SK-N-DZ (cell line): ENCODE results near the gene NOXO1.

ENCODE experiments used
- DNase-seq: peaks from one replicate; pipeline ENCODE4 v3.0.0-alpha.2; 2015; ENCODE audit warnings: low spot score

The NOXO1 gene

DNA sequence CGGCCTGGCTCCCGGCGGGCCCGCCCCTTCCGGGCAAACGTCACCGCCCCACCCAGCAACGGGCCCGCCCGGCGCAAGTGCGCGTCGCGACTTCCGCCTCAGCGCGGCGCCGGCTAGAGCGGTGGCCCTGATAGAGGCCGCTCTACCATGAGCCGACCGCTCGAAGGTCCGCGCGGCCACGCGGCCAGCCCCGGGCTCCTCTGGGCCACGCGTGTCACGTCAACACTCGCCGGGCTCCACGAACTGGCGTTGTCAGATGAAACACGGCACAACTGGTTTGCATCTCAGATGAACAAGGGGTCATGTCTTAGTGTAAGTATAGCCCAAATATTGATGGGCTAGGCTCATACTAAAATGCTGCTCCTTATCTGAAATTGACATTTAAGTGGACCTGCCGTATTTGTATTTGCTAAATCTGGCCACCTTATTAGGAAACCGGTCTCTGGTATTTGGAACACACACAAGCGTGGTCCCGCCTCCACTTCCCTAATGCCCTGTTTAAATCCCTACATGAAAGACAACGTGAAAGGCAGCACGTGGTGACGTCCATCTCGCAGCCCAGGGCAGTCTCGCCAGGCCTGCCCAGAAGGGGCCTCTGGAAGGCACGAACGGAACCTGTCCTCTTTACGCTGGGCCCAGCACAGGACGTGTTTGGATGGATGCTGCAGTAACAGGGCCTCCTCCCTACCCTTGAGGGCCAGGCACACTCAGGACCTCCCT lies 28.7 kb upstream of the NOXO1 start, which contains the start of gene ZNF598:
TSS of gene ZNF598 (minus strand) at position 31 of the 720 bp plus-strand sequence.
- DNase-seq: peak; percentile 84

DNA sequence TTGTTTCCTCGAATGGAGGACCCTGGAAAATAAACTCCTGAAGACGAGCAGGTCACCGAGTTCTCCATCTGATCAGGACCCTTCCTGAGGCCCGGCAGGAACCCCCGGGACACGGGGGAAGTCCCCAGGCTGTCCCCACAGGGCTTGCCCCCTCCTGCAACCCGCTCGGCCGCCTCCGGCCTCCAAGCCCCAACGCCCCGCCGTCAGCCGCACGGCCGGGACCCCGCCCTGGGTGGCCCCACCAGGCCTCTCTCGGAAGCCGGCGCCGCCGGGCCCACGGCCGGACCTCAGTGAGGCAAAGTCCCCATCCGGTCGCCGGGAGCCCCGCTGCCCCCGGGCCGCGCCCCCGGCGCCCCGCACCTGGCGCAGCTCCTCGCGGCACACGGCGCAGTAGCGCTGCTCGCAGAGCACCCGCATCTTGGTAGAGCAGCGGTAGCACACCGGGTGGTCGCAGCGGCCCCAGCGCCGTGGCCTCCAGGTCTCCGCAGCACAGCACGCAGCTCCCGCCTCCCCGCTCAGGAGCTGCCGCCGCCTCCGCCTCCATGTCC lies 28.0 kb upstream of the NOXO1 start:
- DNase-seq: no peak

DNA sequence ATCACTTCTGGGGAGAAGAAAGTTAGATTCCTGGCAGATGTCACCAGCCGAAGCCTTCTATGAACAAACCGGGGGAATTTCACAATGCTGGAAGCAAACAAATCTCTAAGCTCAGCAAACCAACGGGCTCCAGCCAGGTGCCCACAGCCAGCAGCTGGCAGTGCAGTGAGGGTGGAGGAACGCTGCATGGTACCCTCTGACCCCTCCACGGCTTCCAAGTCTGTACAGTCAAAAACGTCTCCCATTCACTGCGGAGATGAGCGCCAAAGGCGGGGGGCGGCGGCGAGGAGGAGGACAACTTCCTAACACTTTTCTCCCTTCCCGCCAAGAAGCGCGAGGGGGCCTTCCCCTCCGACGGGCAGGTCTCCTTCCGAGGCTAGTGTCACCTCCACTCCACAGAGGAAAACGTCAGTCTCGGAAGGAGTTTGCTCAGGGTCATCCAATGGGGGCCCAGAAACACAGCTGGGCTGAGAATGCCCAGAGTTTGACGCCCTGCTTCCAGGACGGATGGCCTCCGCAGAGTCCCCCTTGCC lies 27.4 kb upstream of the NOXO1 start:
- no peak for DNase-seq

DNA sequence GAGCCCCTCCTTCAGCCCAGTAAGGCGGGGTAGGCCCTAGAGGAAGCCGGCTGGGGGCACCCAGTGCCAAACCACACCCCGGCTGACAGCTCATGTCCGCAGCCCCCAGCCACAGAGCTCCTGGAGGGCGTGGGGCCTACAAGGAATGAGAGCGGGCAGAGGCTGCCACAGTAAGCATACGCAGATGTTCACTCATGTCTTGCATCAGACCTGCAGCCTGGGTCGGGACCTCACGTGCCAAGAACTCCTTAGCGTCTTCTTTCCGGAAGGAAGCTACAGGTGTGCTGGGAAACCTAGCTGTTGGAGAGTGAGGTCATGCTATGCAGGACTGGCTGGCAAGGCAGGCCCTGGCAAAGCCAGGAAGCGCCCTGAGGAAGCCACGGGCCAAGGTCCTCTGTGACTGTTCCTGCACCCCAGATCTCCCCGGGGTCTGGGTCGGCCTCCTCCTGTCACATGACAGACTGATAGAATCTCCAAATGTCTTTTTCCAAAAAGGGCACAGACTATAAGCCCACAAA lies 26.8 kb upstream of the NOXO1 start:
- no peak for DNase-seq

DNA sequence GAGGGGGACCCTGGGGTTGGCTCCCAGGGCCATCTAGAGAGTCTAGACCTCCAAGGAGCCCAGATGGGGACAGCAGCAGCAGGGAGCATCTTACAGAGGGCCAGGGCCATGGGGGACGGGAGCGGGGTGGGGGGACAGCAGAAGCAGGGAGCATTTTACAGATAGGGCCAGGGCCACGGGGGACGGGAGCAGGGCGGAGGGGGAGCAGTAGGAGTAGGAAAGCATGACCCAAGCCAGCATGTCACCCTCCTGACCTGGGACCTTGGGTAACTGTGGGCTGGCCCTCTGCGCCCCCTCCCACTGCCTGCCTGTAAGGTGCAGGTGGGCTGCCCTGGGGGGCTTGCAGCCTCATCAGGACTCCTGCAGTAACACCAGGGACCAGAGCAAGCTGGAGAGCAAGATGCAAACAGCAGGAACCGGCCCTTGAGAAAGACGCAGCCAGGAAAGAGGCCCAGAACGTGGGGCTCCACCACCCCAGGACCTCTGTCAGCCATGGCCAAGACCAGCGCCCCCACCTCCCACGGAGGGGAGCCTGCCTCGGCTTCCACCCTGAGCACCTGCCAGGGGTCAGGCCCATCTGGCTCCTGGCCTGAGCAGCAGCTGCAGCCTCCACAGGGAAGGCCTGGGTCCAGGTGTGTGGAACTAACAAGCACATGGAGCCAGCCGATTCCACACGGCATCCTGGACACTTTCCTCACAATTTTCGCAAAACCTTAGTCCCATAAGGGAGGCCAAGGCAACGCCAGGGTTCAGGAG lies 26.0 kb upstream of the NOXO1 start:
- DNase-seq: no peak

DNA sequence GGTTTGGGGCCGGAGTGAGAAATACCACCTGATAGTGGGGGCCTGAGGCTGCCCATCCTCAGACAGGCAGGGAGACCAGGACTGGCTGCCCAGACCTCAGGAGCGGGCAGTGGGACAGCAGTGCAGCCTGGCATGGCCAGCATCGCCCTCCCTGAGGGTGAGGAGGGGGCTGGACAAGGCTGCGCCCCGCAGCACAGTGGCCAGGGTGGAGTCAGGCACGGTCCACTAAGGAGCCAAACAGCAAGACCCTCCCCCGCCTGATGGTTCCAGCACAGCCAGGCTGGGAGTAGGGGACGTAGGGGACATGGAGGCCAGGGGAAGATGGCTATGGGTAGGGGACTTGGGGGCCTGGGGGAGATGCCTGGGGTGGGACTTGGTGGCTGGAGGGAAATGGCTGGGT lies 25.0 kb upstream of the NOXO1 start:
- no peak for DNase-seq

DNA sequence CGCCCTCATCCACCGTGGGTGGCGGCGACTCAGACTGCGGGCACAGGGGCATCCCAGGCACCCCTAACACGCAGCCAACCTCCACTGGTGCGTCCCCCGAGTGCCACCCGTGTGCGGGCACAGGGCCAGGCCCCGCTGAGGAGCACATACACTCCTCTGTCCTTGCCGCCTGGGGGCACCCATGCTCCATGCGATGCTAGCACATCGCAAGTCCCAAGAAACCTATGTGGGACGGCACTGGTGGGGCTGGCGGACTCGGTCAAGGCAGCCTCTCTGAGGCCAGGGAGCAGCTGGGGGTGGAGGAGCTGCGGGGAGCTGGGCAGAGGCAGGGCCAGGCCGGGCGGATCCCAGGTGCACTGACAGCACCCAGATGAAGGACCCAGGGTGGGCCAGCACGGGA lies 24.4 kb upstream of the NOXO1 start:
- DNase-seq: no peak

DNA sequence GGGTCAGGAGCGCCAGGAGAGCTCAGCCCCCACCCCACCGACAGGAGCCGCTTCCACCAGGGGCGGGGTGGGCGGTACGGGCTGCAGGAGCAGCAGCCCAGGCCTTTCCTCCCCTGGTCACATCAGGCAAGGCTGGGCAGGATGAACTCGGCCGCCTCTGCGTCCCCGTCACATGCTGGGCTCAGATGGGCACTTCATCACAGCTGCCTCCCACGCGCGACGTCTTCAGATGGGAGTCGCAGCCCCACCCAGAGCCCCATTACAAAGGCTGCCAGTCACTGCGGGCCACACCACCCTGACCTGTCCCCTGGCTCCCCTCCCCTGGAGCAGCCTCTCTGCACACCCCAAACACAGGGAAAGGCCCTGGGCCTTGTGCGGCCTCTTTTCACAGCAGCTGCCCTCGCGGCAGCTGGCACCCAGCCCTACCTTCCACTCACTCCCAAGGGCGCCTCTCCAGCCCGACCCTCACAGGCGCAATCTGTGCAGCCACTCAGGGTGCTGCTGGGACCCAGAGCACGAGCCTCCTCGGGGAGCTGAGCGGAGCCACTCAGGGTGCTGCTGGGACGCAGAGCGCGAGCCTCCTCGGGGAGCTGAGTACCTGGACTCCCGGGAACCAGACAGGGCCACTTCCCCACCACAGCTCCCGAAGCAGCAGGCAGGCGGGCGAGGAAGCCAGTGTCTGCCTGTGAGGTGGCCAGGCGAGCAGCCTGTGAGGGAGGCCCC lies 23.7 kb upstream of the NOXO1 start:
- no peak for DNase-seq

DNA sequence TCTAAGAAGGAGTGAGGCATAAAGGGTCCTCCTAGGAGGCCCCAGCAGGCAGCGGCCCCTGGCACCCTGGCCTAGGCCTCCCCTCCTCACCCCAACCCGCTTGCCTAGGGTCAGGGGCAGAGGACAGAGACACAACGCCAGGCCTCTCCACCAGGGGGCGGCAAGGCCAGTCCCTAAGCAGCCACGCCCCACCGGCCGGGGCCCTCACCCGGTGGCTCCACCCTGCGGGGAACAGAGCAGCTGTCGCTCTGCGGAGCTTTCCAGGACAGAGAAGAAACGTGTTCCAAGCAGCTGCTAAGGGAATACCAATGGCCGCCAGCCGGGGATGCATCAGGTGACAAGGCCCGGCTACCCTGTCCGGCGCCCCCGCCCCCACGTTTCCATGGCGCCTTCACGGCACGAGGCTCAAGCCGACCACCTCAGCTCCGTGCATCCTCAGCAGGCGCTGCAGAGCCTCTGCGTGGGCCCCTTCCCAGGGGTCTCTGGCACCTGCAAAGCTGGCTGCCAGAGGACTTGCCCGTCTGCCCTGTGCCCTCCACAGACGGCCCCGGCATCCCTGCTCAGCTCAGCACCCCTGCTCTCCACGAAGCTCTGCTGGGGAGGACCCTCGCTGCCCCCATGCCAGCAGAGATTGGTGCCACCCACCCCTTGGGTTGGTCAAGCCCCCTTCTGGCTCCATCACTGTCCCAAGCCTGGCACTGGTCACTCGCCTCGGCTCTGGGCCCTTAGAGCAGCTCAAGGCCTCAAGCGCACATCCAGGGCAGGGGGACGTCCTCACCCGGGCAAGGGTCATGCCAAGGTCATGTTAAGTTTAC lies 22.8 kb upstream of the NOXO1 start:
- peak; percentile 95 for DNase-seq

DNA sequence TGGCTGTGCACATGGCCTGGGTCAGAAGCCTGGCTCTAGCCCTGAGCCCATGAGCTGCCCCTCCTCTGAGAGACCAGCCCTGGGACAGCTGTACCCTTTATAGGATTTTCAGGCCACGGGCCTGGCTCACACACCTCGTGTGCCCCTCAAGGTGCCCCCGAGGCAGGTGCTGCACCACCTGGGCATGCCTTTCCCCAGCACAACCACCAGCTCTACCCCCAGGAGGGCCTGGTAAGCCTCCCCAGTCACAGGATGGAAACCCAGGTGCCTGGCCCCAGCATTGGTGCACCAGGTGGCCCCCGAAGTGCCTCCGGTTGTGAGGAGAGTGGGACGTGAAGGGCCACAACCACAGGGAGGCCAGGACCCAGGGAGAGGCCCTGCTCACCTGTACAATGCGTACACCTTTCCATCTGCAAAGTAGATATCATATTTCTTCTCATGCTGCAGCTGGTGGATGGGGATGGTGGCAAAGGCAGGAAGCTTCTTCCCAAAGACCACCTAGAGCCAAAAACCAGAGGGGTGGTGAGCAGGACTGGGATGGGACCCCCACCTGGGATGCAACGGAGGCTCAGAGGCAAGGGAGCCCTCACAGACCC lies 22.1 kb upstream of the NOXO1 start:
- no peak for DNase-seq

DNA sequence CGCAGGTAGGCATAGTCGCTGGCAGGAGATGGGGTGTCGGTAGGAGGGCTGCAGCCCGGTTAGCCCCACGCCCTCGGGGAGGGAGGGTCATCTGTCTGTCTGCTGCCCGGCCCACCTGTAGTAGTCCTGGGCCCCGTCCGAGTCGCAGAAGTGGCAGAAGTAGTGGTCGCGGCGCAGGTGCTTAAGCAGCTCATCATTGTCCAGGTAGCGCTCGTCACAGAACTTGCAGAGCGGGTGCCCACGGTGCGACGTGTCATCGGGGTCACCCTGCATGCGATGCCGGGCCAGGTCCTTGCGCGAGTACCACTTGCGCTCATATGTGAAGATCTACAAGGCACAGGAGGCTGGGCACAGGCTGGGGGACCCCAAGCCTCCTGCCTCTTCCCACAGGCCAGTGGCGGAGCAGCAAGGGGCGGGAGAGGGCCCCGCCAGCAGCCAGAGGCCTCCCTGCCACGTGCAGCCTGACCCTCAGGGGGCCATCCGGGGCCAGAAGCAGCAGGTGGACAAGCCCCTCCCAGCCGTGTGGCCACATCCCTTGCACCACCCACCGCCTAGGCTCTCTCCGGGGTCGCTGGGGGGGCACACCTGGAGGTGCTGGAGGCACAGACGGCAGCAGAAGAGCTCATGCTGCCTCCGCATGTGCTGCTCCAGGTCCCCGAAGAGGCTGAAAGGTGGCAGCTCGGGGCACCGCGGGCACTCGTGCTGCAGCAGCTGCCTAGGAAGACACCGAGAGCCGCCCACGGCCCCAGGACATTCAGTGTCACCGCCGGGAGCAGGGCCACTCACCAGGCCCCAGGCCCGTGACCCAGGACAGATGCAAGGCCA lies 21.3 kb upstream of the NOXO1 start:
- DNase-seq: no peak

DNA sequence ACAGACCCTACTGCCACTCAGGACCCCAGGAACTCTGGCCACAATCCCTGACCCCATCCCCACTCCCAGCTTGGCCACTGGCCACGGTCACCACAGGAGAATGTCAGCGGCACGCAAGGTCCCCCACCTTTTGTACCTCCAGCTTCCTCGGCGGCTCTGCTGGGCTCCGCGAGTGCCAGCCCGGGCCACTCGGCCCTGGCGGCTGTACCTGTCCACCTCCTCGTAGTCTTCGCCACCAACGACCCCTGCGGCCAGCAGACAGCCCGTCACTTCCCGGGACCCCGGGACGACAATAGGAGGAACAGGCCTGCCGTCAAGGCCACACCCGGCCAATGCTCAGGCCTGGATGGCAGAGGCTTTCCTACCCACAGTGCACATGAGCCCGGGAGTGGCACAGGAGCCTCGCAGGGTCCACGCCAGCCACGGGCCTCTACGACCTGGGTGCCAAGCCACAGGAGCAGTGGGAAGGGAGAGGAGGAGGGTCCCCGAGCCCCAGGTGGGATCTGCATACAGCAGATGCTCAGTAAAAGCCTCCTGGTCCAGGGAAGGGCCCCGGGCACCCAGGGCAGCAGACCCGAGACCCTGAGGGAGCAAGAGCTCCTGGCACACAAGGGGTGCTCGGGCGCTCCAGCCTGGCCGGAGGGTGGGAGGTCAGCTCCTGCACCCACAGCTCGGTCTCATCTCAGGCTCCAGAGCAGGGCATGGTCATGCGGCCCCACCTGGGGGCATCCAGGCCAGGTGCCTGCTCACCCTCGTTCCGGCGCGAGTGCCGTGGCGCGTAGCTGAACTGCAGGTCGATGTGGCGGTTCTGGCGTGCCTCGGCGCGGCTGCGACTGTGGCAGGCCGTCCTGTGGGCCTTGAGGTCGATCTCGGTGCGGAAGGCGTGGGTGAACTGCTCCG lies 20.4 kb upstream of the NOXO1 start:
- DNase-seq: no peak

DNA sequence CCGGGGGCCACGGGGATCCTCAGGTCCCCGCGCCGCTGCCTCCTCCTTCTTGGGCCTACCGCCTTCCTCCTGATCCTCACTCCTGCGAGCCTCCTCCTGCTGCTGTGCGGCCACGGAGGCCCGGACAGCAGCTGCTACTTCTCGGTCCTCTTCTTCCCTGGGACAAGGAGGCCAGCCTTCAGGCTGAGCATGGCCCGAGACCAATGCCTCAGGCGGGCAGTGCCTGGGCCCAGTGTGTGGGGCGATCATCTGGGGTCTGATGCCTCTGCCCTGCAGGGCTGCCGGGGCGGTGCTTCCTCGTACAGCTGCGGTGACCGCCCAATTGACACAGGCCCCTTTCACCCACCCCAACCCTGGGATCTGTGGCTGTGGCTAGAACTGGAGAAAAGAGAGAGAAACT lies 19.8 kb upstream of the NOXO1 start:
- DNase-seq: no peak

DNA sequence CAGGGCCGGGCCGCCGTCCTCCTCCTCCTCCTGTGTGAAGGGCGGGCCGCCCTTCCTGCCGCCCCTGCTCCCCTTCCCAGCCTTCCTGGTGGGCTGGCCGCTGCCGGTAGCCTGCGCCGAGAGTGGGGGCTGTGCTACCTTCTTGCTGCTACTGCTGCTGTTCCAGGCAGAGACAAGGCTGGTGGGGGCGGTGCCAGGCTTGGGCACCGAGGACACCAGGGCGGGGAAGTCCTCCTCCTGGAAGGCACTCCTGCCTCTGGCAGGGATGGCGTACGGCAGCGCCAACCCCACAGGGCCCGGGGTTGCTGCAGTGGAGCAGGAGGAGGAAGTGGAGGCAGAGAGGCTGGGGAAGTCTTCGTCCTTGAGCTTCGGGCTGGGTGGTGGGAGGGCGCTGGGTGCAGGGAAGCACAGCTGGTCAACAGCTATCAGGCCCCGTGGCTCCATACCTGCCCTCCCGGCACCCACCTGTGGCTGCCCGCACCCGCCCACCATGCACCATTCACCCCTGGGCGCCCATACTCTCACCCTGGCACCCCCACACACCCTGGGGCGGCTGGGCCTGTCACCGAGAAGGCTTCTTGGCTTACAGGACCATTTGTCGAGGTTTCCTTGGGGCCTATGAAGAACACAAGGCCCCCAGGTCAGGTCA lies 18.7 kb upstream of the NOXO1 start:
- DNase-seq: no peak

DNA sequence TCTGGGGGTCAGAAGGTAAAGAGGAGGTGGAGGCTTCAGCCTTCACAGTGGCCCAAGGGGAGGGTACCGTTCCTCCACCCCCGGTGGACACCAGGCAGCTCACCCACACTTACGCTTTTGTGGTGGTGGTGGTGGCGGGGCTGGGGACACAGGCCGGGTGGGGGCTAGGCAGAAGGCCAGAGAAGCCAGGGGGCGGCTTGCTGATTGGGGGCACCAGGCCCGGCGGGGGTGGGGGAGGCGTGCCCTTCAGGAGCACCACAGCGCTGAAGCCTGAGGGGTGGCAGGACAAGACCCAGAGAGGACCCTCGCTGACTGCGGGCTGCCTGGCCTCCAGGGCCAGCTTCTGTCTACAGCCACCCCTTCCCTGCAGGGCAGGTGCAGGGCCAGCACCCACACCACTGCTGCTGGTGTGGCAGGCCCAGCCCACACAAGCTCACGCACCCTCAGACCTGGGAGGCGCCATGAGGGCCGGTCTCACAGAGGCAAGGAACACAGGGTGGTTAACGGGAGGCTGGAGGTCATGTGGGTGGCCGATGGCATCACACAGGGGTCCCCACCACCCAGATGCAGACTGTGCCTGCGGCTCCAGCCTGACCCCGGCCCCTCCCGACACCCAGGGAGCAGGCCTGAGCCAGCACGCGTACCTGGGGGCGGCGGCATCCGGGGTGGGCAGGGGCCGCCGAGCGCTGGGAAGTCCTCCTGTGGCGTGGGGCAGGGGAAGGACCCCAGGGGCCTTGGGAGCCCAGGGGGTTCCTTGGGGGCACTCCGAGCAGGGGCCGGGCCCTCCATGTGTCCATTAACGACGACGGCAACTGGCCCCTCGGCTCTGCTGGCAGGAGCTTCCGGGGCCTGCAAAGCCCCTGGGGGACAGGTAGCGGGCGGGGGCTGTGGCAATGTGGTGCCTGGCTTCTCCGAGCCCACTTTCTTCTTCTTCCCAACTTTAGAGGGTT lies 17.9 kb upstream of the NOXO1 start:
- no peak for DNase-seq

DNA sequence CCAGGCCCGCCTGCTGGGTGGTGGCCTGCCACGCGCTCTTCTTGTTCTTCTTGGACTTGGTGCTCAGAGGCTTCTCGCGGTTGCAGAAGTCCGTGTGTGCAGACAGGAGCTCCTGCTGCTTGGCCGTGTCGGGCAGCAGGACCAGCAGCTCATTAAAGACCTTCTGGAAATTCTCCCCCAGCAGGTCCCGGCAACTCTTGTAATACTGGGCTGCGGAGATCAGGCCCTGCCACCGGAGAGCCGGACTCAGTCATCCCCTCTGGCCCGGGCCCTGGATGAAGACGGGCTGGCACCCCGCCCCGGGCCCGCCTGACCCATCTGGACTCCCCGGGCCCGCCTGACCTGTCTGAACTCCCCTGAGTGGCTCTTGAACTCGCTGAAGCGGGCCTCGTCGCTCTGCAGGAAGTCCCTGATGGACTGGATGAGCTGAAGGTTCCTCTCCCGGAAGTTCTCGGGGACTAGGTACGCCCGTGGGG lies 17.1 kb upstream of the NOXO1 start:
- DNase-seq: no peak
